GM18511 (cell line): ENCODE data around the gene GLYATL3.

Source experiments
- ATAC-seq: cut with Tn5 transposase; IDR thresholded peaks from one replicate; pipeline ENCODE4 v1.9.1; 2021; ENCODE audit warnings: mild to moderate bottlenecking, moderate library complexity; ENCODE audit not compliant: unreplicated experiment

The GLYATL3 gene

DNA sequence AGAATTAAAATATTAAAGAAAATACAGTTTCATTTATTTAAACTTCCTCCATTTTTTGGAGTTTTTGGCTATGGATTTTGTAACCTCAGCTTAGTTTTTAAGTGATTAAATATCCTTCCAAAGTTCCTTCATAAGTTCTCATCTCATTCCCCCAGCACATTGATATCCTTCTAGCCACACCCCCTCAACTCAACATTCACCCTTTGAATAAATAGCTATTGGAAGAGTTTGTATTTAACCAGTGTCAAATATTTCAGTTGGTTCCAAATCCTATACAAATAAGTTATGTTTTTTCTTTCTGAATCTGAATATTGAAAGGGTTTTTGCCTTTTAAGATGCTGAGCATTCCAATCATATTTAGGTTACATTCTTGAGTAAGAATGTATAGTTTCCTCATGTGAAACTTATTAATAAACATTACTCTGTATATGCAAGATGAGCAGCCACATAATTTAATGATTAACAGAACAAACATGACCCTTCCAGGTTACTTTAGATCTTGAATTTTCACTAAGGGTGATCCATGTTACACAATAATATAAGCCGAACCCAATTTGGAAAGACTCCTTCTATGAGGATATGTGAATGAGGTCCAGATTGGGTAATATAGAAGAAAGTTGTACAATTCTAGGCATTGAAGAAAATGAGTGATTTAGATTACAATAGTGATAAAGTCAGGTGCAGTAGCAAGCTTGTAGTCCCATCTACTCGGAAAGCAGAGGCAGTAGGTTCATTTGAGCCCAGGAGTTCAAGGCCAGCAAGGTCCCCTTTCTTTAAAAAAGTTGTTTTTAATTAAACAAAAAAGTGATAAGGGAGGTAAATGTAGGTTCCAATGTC, 13.6 kb downstream of the GLYATL3 start:
- no peak for ATAC-seq

DNA sequence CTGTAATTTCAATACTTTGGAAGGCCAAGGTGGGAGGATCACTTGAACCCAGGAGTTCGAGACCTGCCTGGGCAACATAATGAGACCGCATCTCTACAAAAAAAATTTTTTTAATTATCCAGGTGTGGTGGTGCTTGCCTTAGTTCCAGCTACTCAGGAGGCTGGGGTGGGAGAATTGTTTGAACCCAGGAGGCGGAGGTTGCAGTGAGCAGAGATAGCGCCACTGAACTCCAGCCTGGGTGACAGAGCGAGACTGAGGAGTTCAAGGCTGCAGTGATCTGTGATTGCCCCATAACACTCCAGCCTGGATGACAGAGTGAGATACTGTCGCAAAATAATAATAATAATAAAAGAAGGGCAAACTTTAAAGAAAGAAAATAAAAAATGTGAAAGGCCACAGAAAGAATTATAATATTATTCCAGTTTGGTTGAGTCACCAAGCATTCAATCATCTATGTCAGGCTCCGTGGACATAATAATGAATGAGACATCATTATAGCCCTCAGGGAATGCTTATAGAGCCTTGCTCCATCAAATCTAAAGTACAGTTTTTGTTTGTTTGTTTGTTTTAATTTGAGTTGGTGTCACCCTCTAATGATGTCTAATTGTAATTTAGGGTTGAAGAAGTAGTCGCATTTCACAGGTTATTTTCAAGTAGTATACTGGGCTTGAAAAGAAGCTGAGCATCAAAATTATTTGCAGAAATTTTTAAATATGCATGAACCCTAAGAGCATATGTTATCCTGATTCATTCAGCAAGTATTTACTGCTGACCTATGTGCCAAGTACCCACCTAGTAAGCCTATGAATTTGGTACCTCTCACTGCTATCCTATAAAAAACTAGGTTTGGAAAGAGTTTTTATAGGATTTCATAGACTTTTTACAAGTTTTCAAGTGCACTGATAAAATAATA, 15.1 kb downstream of the GLYATL3 start:
- ATAC-seq, result no peak

DNA sequence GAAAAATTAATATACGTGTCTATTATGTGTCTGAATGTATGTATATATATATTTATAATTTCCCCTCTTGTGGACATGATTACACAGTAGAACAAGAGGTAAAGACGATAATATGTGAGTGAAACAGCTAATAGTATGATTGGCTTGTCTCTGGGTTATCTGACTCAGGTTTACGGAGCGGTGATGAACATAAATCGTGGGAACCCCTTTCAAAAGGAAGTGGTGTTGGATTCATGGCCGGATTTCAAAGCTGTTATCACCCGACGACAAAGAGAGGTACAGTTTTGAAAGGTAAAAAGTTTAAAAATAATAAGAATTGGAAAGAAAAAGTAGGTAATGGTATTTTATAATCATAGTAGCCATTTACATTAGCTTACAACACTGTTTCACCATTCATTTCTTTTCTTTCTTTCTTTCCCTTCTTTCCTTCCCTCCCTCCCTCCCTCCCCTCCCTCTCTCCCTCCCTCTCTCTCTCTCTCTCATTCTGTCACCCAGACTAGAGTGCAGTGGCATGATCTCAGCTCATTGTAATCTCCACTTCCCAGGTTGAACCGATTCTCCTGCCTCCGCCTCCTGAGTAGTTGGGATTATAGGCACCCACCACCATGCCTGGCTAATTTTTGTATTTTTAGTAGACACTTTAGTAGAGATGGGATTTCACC, 15.9 kb downstream of the GLYATL3 start:
- no peak for ATAC-seq

DNA sequence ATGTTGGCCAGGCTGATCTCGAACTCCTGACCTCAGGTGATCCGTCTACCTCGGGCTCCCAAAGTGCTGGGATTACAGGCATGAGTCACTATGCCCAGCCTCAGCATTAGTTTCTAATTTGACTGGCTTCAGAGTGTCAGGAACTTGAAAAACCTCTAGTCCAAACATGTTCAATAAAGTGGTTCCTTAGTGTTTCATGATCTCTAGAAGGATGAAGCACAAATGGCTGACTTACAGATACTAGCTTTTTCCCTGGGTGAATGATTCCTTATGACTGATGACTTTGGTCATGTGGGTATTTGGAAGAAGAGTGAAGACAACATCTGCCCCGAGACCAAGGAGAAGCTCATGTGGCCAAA, 16.4 kb downstream of the GLYATL3 start:
- no peak for ATAC-seq

DNA sequence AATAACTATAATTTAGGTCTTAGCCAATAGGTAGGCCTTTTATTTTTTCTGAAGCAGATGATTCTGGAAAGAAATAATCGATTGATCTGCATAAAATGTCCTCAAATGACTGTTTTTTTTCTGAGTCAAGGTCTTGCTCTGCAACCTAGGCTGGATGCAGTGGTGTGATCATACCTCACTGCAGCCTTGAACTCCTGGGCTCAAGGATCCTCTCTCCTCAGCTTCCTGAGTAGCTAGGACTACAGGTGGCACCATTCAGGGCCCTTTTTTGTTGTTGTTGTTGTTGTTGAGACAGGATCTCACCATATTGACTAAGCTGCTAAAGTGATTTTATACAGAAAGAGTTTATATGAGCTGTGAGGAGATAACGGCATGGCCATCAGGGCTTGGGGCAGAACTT, 18.2 kb downstream of the GLYATL3 start:
- no peak for ATAC-seq

DNA sequence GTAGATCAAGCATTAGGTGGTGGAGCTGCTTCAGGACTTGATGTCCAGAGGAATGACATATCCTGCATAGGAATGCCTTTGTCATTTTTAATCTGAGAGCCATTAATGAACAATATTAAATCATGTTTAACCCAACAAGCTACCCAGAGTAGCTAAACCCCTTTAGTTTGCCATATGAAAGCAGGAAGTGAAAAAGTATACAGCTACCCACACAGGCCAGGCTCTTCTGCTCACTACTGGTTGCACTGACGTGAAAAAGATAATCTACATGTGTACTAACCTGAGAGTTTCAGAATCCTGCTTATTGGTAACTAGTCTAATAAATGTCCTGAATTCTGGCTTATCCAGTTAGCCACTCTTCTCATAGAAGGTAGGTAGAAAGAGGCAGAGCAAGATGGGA, 19.9 kb downstream of the GLYATL3 start:
- ATAC-seq, result peak; percentile 91

DNA sequence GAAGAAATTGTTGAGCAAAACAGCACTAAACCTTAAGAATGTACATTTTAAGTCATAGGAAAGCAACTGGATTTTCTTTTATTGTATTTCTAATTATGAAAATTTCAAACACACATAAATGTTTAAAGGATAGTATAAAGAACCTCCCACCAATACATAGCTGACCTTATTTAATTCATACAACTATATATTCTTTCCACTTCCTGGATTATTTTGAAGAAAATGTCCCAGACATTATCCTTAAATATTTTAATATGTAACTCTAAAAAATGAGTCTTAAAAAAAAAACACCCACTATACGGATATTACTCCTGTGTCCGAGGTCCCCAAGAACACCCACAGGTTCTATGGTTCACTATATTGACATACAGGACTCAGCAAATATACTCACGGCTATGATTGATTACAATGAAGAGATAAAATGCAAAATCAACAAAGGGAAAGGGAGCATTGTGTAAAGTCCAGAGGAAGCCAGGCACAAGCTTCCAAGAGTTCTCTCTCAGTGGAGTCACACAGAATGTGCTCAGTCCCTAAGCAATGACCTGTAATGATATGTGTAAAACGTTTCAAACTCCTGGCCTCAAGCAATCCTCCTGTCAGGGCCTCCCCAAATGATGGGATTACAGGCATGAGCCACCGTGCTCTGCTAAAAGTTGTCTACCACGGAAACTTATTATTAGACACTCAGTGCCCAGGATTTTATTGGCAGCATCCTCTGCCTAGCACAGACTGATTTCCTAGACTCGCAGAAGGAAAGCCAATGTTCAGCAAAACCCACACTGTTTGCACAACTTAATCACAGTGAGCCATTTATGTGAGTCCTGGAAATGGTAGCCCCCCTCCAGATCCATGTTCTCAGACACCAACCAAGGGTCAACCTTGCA, 23.2 kb downstream of the GLYATL3 start:
- no peak for ATAC-seq

DNA sequence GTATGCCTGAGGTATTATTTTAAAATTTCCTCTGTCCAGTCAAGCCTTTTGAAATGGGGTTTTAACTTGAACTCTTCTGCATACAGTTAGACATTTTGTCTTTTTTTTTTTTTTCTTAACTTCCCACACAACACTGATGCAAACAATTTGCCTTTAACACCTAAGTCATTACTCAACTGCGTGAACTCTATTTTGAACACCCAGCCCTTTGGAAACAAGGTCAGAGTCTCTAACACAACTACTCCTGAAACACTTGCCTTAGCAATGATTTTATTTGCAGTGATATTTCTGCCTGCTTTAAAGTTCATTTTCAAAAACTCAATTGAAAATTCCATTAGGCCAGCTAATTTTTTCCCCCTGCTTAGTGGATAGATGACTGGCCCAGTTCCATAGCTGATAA, 24.2 kb downstream of the GLYATL3 start:
- ATAC-seq, result no peak

DNA sequence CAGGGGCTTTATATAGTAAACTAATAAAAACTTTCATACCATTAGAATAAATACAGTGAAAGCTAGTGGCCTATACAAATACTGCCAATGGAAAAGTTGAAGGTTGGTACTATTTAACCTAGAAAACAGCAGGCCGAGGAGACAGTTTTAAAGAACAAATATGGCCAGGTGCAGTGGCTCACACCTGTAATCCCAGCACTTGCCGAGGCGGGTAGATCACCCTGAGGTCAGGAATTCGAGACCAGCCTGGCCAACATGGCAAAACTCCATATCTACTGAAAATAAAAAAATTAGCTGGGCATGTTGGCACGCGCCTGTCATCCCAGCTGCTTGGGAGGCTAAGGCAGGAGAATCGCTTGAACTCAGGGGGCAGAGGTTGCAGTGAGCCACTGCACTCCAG, 24.8 kb downstream of the GLYATL3 start:
- ATAC-seq, result no peak

DNA sequence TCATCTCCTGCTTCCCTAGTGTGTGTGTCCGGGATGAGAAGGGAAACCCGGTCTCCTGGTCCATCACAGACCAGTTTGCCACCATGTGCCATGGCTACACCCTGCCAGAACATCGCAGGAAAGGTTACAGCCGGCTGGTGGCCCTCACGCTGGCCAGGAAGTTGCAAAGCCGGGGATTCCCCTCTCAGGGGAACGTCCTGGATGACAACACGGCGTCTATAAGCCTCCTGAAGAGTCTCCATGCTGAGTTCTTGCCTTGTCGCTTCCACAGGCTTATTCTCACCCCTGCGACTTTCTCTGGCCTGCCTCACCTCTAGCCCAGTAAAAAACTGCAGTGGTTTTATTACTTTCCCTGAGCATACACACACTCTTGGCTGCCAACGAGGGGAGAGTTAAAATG, 26.9 kb downstream of the GLYATL3 start:
- ATAC-seq, result no peak

DNA sequence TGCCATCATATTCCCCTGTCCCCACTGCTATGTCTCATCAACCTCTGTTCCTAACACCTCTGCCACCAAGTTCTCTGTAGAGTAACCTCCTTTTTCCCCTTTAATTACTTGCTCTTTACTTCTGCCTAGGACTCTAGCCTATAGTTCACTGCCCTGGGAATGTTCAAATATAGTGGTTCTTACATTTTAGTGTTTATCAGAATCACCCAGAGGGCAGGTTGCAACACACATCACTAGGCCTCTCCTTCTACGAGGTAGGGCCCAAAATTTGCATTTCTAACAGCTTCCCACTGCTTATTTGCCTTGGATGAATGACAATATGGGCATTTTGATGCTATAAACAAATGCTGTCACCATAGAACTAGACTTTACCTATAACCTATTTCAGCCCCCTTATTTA, 27.6 kb downstream of the GLYATL3 start:
- no peak for ATAC-seq

DNA sequence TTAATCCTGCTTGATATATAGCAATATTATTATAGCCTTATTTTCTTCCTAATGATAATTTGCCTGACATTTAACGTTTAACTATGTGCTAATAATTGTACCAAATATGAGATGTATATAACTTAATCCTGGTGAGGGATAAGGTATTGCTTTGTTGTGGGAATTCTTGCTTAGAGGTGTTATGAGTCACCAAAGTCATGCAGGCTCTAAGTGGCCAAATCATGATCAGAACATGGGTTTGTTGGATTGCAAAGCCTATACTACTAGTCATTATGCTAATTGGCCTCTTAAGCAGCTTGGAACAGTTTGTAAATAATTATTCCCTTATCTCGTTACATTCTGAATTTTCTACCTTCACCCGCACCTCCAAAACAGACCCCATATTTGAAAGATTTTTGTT, 28.8 kb downstream of the GLYATL3 start:
- no peak for ATAC-seq

DNA sequence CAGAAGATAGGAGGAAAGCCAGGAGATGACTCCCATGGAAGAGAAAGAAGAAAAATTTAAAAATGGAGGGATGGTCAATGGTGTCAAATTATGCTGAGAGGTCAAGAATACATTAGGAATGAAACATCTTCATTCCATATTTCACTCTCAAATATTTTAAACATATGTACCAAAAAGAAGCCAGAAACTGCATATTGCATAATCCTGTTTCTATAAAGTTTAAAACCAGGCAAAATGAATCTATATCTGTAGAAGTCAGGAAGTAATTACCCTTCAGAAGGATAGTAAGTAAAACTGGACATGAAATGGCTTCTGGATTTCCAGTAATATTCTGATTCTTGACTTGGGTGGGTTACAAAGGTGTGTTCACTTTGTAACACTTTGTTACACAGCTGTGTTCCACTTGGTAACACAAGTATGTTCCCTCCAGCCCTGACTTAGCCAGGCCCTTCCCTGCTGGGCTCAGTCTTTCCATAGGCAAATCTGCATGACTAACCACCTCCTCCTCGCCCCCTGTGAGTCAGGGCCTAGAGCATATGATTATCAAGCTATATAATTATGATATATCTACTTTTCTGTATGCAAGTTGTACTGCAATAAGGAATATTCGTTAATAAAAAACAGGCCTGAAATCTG, 30.5 kb downstream of the GLYATL3 start:
- no peak for ATAC-seq

DNA sequence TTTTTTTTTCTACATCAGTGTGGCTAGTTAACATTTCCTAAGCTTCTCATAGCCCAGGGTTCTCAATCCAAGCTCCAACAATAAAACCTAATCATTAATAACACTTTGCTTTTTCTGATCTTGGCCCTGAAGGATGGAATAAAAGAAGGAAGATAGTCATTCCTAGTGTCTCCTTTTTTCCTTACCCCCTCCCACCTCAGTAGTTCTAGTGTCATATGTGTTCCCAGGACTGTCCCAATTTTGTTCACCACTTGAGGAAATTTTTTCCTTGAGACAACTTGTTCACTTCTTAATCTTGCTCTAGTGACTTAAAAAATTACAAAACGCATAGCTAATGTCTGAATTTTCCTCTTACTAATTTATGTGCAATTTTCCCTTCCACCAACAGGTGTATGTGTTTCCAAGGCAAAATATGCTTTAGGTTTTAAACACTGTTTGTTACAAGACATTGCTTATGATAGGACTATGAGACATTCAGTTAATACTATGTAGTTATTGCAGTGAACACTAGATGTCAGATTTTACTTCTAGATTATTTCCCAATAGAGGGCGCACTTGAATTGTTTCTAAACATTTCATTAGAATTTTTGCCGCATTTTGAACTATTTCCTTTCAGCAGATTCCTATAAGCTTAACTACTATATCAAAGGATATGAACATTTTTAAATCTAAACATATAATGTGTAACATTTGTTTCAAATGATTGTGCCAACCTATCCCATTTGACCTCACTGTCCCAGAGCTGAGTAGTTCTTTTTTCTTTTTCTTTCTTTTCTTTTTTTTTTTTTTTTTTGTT, 32.2 kb downstream of the GLYATL3 start:
- peak; percentile 96 for ATAC-seq

DNA sequence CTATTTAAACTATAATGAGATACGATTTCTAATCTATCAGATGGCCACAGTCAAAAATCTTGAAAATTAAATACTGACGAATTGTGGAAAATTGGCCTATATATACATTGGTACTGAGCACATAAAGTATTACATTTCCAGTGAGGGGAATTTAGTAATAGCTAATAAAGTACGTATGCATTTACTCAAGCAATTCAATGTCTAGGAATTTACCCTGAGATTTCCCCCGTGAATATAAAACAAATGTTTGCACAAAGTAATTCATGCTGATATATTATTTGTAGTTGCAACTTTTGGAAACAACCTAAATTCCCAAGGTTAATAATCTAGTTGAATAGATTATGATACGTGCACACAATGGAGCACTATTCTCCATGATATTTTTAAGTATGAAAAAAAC, 36.1 kb downstream of the GLYATL3 start:
- ATAC-seq, result no peak

DNA sequence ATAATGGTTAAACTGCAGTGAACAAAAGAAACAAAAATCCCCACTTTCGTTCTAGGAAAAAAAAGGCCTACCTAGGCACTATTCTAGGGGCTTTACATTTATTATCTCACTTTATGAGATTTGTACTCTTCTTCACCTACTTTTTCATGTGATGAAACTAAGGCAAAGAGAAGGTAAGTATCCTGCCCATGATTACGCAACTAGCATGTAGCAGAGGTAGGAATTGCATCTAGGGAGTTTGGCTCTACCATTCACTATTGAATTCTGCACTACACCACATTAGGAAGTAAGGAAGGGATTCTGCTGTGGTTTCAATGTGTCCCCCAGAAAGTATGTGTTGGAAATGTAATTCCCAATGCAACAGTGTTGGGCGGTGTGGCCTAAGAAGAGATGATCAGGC, 39.4 kb downstream of the GLYATL3 start:
- ATAC-seq, result no peak

DNA sequence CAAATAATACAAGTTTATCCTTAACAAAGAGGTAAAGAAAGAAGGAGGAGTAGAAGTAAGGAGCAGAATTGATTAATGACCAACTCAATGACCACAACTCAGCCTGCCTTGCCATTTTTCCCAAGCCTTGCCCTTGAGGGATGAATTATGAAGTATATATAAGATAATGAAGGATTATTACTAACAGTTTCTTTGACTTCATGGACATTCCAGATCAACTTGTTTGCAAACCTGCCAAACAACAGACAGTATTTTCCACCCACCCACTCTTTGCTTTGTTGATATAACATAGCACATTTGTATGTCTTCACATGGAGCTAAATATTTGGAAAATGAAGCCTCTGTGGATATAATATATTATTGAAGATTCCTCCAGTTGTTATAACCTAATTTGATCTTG, 40.9 kb downstream of the GLYATL3 start:
- no peak for ATAC-seq

DNA sequence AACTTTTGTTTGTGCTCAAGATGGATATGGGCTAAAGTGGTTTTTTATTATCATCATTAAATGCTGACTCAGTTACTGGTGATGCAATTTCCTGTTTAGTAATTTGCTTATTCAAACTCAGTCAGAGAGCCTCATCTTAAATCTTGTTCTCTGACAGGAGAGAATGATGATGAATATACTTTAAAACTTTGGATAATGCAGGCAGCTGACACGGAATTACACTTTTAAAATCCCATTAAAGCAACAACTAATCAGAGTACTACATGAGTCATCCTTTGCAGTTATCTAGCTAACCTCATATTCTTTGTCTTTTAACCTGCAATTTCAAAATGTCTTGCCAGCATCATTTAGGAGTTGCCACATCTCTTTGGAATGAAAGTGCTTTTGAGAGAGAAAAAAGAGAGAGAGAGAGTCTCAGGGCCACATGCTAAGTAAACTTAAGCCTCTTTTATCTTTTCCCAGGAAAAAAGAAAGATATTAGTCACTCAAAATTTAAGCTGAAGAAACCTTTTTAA, 41.5 kb downstream of the GLYATL3 start:
- no peak for ATAC-seq

DNA sequence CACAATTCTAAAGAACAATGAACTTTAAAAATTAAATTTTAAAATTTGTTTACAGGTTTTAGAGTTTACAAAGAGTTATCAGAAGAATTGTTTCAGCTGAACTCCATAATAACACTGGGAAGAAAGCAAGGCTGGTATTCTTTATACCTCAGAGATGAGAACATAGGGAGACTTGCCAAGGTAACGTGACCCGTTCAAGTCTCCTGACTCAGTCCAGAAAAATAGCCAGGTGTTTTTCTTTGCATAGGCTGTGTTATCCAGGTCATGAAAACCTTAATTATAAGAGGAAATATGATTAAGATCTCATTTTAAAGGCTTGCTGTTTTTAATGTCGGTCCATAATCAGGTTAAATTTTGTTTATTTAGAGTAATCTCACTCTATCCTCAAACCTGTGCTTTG, 42.2 kb downstream of the GLYATL3 start:
- ATAC-seq, result no peak
